OCI-LY1 (cell line): Measurements from ENCODE around the gene SMYD3.

ENCODE experiments used
- H2AFZ ChIP-seq: fragments of 200-600 bp; sonication (generic), shearing (Covaris generic); 2 replicates; pipeline ENCODE4 v1.6.0; 2014; ENCODE audit warnings: antibody characterized with exemption, mild to moderate bottlenecking, low read length
- H3F3A ChIP-seq: fragments of 200-600 bp; sonication (generic), shearing (Covaris generic); 2 replicates; pipeline ENCODE4 v1.6.0; 2014; ENCODE audit warnings: mild to moderate bottlenecking, antibody characterized with exemption, low read length, moderate library complexity; ENCODE audit not compliant: insufficient read depth
- H3K27ac ChIP-seq: fragments of 200-600 bp; sonication (generic); 2 replicates; pipeline ENCODE4 v1.5.1; 2014; ENCODE audit warnings: low read length, mixed run types, mild to moderate bottlenecking, low read depth; ENCODE audit not compliant: poor library complexity, severe bottlenecking
- H3K27me3 ChIP-seq: fragments of 200-600 bp; sonication (generic); 2 replicates; pipeline ENCODE4 v1.6.0; 2014; ENCODE audit warnings: antibody characterized with exemption, mild to moderate bottlenecking, low read length, moderate library complexity; ENCODE audit not compliant: insufficient read depth
- H3K36me3 ChIP-seq: fragments of 200-600 bp; sonication (generic); 2 replicates; pipeline ENCODE4 v1.6.1; 2014; ENCODE audit warnings: mild to moderate bottlenecking, antibody characterized with exemption, low read length, moderate library complexity, mixed read lengths; ENCODE audit not compliant: insufficient read depth
- H3K4me1 ChIP-seq: fragments of 200-600 bp; sonication (generic); 2 replicates; pipeline ENCODE4 v1.5.1; 2014; ENCODE audit warnings: mild to moderate bottlenecking, low read length, moderate library complexity; ENCODE audit not compliant: insufficient read depth, severe bottlenecking
- H3K4me2 ChIP-seq: fragments of 200-600 bp; sonication (generic), shearing (Covaris generic); 2 replicates; pipeline ENCODE4 v1.6.1; 2014; ENCODE audit warnings: low read length
- H3K4me3 ChIP-seq: fragments of 200-600 bp; sonication (generic); 2 replicates; pipeline ENCODE4 v1.5.1; 2014; ENCODE audit warnings: low read length, low read depth, mild to moderate bottlenecking, mixed read lengths; ENCODE audit not compliant: poor library complexity, severe bottlenecking
- H3K79me2 ChIP-seq: fragments of 200-600 bp; shearing (Covaris generic); 2 replicates; pipeline ENCODE4 v1.6.1; 2016; ENCODE audit warnings: mixed run types, low read length, mixed read lengths; ENCODE audit not compliant: insufficient read depth
- H3K9ac ChIP-seq: fragments of 200-600 bp; sonication (generic), shearing (Covaris generic); 2 replicates; pipeline ENCODE4 v1.6.1; 2014; ENCODE audit warnings: mild to moderate bottlenecking, low read length, mixed read lengths
- H3K9me2 ChIP-seq: fragments of 200-600 bp; sonication (generic), shearing (Covaris generic); 2 replicates; pipeline ENCODE4 v1.6.1; 2014; ENCODE audit warnings: low read depth, mild to moderate bottlenecking, low read length, mixed read lengths
- H3K9me3 ChIP-seq: fragments of 200-600 bp; shearing (Covaris generic); 2 replicates; pipeline ENCODE4 v1.6.1; 2014; ENCODE audit warnings: low read length, mixed read lengths
- H4K20me1 ChIP-seq: fragments of 200-600 bp; sonication (generic), shearing (Covaris generic); 2 replicates; pipeline ENCODE4 v1.6.0; 2016; ENCODE audit warnings: mild to moderate bottlenecking, low read length; ENCODE audit not compliant: insufficient read depth
- EZH2 ChIP-seq: fragments of 200-600 bp; sonication (generic), shearing (Covaris generic); IDR thresholded peaks from 2 replicates; pipeline ENCODE4 v1.8.0; 2017; ENCODE audit warnings: borderline replicate concordance, mixed run types, mild to moderate bottlenecking, antibody characterized with exemption, low read length, moderate library complexity, mixed read lengths
- TF ChIP-seq, protein P1 (sequence below): fragments of 200-600 bp; sonication (generic), shearing (Covaris generic); IDR thresholded peaks from 2 replicates; pipeline ENCODE4 v1.5.1; 2017; ENCODE audit warnings: mild to moderate bottlenecking, antibody characterized with exemption, low read length, moderate library complexity, mixed read lengths

SMYD3 gene

DNA sequence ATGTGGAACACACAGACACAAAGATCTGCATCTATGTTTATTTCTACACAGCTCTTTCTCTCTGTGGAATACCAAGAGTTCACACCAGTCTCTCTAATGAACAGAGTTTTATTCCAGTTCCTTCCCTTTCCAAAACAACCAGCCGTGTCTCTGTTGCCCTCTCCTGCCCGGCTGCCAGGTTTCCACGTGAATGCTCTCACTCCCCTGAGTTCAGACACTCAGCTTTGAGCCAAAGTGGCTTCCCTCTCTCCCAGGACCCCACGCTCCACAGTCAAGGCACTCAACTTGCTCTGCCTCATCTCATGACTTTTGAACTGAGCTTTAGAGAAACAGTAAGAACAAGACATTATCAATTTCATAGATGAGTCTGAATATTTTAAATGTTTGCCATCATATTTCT lies 488.9 kb downstream of the SMYD3 start:
- Histone ChIP-seq H3K27me3 (no peaks in the 10 kb centered on the region), H4K20me1 (no peaks in the 10 kb centered on the region), H3K4me1 (no peaks in the 10 kb centered on the region), H3K9me3 (no peaks in the 10 kb centered on the region), H3K36me3 (no peaks in the 10 kb centered on the region), H3K27ac (no peak overlapping the region), H3K4me2 (no peak overlapping the region), H2AFZ (no peak overlapping the region), H3K79me2 (no peaks in the 10 kb centered on the region), H3K9ac (no peak overlapping the region), H3K4me3 (no peak overlapping the region), H3F3A (no peaks in the 10 kb centered on the region), H3K9me2 (no peaks in the 10 kb centered on the region)
- TF ChIP-seq, protein P1, sequence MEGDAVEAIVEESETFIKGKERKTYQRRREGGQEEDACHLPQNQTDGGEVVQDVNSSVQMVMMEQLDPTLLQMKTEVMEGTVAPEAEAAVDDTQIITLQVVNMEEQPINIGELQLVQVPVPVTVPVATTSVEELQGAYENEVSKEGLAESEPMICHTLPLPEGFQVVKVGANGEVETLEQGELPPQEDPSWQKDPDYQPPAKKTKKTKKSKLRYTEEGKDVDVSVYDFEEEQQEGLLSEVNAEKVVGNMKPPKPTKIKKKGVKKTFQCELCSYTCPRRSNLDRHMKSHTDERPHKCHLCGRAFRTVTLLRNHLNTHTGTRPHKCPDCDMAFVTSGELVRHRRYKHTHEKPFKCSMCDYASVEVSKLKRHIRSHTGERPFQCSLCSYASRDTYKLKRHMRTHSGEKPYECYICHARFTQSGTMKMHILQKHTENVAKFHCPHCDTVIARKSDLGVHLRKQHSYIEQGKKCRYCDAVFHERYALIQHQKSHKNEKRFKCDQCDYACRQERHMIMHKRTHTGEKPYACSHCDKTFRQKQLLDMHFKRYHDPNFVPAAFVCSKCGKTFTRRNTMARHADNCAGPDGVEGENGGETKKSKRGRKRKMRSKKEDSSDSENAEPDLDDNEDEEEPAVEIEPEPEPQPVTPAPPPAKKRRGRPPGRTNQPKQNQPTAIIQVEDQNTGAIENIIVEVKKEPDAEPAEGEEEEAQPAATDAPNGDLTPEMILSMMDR, result no peak
- no peak for TF ChIP-seq EZH2

DNA sequence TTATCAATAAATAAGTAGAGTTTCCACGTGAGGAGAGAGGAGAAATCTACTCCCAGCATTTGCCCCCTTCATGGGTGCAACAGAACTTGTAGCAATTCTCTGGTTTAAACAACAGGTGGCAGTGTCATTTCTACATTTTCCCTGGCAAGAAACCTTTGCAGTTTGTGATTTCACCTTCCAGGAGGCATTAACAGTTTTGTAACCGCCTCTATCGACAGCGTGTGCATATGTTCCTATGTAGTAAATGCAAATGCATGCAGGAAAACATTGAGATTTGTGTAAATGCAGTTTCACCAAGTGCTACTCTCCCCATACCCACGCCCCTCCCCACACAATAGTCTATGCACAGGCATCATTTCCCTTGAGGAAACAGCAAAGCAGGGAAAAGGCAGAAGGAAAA lies 494.7 kb downstream of the SMYD3 start:
- Histone ChIP-seq H3K79me2 (no peaks in the 10 kb centered on the region), H3K9me3 (no peaks in the 10 kb centered on the region), H3K4me1 (peaks cover 3% of the 10 kb centered on the region), H3F3A (no peaks in the 10 kb centered on the region), H3K27ac (no peak overlapping the region), H2AFZ (no peak overlapping the region), H3K36me3 (no peaks in the 10 kb centered on the region), H3K4me2 (no peak overlapping the region), H3K4me3 (no peak overlapping the region), H4K20me1 (no peaks in the 10 kb centered on the region), H3K9me2 (no peaks in the 10 kb centered on the region), H3K9ac (no peak overlapping the region), H3K27me3 (no peaks in the 10 kb centered on the region)
- TF ChIP-seq, protein P1, result peak; percentile 78
- TF ChIP-seq EZH2, result no peak

DNA sequence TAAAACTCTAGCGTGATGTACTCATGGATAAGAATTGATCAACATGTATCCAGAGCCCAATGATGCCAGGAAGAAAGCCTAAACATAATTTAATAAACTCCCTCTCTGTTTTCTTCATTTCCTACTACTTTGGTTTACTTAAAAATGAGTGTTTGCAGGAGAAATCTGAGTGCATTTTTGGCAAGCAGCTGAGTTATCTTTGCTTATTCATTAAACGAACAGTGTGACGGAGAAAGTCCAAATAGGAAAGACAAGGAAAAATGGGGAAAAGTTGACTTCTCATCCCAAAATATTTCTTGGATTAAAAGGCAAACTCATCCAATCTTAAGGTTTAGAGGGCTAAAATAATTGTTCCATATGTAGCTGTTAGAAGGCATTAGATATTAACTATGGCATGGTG lies 496.7 kb downstream of the SMYD3 start:
- H2AFZ ChIP-seq, result no peak overlapping the region
- no peaks in the 10 kb centered on the region for H4K20me1 ChIP-seq
- no peak overlapping the region for H3K27ac ChIP-seq
- H3K4me2 ChIP-seq, result no peak overlapping the region
- peaks cover 3% of the 10 kb centered on the region for H3K4me1 ChIP-seq
- H3K36me3 ChIP-seq, result no peaks in the 10 kb centered on the region
- H3K9me2 ChIP-seq, result no peaks in the 10 kb centered on the region
- H3K79me2 ChIP-seq, result no peaks in the 10 kb centered on the region
- no peaks in the 10 kb centered on the region for H3K9me3 ChIP-seq
- H3F3A ChIP-seq, result no peaks in the 10 kb centered on the region
- H3K9ac ChIP-seq, result no peak overlapping the region
- TF ChIP-seq, protein P1, result no peak
- TF ChIP-seq EZH2, result no peak
- H3K4me3 ChIP-seq, result no peak overlapping the region
- H3K27me3 ChIP-seq, result no peaks in the 10 kb centered on the region
